Inflammatory macrophage (primary cell): Measurements from ENCODE around the gene RORB.

Source experiments
- DNase-seq, 2 donors: peaks; one replicate each; pipeline ENCODE4 v3.0.0-alpha.2; 2020 to 2022

RORB gene

DNA sequence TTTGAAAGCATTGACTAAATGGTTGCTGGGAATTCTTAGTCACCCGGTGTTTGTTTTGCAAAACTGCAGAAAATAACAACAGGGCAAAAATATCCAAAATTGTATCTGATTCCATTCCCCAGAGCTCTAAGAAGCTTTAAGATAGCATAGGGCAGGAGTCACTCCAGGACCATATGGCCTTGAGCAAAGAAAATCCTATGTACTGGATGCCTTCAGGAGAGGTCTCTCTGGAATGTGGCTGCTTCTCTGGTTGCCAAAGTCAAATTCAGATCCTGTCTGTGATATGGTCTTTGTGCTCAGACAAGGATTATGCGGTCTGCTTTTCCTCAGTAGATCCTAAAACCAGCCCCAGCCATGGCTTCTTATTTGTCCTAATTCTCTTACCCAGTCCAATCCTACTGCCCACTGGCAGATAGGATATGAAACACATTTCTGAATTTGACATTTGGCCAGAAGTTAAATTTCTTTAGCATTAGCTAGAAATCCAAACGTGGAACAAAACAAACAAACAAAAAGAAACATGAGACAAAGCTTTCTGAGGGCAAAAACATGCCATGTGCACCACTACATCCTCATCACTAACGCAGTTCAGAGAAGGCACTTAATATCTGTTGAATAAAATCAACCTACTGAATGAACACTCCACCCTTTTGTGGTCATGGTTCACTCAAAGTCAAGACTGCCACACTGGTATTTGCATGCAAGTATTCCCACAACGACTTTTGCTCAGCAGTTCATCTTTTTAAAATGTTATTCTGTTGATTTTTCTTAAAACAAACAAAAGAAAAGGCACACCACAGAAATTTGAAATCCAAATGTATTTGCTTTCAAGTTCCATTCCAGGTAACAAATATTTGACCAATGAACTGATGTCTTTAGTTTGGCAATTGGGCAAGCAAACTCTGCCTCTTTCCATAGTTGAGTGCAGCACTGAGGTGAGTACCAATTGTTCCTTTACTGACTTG is 224.8 kb downstream of the RORB start:
- DNase-seq = no peak

DNA sequence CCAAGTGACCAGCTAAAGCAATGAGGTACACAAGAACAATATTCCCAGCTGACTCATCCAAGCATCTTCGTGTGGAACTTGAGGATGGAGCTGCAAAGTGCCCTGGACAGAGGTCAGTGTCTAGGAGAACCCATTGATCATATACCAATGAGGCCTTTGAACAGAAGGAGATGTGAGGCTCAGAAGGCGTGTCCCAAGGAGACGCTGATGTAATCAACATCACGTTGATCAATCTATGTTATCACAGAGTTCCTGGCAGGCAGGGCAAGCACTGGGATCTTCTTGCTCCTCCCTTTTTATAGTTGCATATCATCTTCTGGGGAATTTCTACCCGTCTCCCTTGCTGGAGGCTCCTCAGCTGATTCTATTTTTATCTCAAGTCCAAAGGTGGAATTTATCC is 227.2 kb downstream of the RORB start:
- DNase-seq = no peak

DNA sequence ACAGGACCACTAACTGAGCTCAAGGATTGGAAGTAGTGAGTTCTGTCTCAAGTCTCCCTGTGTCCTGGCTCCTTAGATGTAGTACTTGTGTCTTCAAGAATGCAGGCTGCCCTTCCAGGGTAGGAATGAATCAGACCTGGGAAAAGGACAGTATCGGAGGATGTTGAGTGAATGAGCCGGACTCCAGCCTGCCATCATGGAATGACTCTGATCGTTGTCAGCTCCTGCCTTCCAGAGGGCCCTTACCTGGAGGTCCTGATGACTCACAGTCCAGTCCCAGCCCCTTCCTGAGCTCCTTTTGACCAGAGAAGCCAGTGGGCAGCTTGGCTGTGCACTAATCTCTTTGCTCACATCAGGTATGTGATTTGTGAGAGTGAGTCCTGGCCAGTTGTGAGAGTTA is 229.4 kb downstream of the RORB start:
- no peak for DNase-seq

DNA sequence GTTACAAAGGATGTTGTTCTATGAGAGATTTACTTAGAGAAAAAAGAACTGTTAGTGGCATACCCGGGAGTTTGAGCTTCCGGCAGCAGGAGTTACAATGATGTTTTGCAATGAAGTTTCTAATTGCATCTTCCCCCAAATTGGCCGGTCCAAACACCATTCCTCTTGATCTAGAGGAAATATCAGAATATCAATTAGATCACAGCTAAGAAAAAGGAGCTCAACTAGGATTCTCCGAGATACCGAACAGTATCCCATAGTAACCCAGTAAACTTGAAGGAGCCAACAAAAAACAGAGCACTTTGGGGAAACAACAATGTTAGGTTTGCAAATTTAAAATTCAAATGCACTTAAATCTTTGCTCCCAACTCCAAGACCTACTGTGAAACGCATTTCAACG is 231.0 kb downstream of the RORB start:
- no peak for DNase-seq

DNA sequence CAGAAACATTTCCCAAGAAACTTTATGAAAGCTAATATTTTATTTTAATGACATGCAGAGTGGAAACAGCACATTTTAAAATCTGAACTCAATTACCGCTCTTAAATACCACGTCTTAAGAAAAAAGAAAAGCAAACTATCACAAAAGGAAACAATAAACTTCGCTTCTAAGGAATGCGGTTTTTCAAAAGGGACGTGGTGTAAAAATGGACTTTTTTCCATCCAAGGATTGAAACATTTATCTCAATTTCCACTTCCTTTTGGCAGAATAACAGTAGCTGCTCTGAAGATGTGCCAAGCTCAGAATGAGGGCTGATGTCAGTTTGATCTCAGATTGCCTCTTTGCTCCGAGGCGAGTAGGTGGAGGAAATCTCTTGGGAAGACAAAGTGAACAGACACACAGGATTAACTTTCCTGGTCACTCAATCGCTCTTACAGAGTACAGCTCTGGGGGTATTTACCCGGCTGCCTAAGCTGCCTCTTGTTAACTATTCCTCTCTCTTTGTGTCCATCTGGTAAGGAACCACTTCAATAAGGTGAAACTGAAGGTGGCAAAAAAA is 232.1 kb downstream of the RORB start:
- no peak for DNase-seq

DNA sequence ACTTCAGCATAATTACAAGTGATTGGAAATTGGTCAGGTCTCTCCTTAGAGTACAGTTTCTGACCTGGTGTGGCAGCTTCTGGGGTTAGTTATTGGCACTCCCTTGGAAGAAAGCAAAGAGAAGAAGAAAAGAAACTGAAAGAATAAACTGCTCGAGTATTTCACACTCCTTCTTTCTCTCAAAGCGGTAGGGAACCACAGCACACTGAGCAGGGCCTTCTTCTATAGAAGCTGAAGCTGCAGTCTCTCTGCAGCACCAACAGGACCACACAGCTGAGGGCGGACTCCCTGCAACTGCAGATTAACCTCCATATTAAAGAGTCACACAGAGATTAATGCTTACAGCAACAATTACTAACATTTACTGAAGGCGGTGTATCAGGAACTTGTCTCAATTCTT is 238.6 kb downstream of the RORB start:
- no peak for DNase-seq

DNA sequence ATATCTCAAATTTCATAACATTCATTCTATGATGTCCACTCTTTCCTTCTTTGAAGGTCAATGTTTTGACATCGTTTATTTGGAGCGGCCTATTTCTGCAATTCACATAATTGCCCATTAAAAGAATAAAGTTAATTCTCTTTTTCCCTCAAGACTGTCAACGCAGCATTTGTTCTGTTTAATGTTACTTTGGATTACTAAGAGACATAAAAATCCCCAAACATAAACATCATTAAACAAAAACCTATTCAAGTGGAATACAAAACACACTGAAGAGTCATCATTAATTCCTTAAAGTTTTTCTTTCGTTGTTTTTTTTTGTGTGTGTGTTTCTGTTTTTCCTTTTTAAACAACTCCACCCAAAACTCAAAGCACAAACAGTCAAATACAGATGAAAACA is 239.5 kb downstream of the RORB start:
- DNase-seq = no peak

DNA sequence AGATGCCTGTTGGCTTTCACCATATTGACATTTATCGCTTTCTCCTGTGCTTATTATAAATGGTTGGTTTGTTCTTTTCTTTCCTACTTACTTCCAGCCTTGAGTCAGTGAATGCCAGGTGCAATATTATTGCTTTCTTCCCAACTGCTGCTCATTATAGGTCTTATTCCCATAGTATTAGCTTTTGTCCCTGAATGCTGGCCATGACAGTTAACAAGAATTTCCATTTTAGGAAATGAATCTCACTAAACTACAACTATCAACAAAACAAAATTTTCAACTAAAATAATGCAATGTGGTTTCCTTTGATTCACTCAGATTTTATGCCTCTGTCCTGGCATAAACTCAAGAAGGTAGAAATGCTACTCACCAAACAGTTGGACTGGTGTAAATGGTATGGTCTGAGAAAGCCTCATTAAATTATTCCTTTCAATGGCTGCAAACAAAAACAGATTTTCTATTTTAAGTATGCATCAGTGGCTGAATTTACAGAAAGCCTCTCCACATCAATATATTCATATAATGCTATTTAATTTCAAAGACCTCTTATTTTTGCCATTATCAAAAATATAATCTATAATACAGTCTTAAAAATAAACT is 245.2 kb downstream of the RORB start:
- DNase-seq = no peak
